GM19328 (cell line): ENCODE results near the gene CCIN.
"Not testable (repeated sequence)": the region's sequence is repeated elsewhere in the genome, so short reads cannot be mapped to it uniquely, and the experiment has no call there.

Source experiments
- ATAC-seq: cut with Tn5 transposase; IDR thresholded peaks from one replicate; pipeline ENCODE4 v1.9.1; 2021; ENCODE audit warnings: mild to moderate bottlenecking, moderate library complexity; ENCODE audit not compliant: unreplicated experiment

CCIN gene

DNA sequence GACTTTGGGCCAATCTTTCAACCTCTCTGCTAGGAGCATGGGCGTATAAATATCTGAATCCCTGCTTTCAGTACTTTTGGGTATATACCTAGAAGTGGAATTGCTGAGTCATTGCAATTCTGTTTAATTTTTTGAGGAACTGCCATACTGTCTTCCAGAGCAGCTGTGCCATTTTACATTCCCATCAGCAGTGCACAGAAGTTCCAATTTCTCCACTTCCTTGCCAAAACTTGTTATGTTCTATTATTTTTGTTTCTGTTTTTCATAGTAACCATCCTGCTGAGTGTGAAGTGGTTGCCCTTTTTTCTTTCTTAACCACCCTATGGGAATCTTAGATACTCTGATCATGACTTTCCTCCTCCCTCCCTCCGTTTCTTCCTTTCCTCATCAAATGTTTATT, 11.1 kb upstream of the CCIN start:
- no peak for ATAC-seq

DNA sequence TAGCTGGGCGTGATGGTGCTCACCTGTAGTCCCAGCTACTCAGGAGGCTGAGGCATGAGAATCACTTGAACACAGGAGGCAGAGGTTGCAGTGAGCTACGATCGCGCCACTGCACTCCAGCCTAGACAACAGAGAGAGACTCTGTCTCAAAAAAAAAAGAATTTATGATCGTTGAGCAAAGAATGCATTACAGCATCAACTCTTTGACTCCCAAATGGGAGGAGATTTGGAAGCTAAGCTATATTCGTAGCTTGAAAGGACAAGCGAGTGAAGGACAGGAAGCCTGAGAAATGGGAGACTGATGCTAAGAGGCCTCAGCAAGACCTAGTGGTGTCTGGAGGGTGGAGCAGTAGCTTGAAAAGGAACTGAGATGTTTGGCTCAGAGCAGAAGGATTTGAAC, 10.3 kb upstream of the CCIN start:
- ATAC-seq = no peak

DNA sequence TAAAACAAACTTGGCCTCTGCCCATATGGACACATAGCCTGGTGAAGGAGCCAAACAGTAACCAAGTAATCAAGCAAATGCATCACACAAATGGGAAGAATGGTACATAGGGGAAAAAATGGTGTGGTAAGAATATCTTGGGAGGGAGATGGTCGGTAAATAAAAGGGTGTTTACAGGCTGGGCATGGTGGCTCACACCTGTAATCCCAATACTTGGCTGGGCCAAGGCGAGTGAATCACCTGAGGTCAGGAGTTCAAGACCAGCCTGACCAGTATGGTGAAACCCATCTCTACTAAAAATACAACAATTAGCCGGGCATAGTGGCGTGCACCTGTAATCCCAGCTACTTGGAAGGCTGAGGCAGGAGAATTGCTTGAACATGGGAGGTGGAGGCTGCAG, 9.7 kb upstream of the CCIN start:
- not testable (repeated sequence) for ATAC-seq

- not testable (repeated sequence) for ATAC-seq
Observed at GRCh38 chr9:36160126-36160525, 9.1 kb upstream of the CCIN start.

DNA sequence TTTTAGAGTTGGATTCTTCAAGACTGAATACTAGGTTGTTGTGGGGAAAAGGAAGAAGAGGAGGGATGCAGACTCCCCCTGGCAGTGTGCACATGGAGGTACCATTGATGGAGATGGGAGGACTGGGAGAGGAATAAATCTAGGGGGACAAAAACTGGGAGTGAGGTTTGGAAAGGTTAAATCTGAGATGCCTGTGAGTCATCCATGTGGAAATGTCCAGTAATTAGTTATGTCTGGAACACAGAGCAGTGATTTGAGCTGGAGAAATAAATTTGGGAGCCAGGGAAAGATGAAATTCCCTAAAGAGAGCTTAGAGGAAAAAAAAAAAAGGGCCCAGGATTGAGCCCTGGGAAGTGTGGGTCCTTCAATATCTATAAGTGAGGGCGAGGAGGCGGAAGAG, 8.0 kb upstream of the CCIN start:
- ATAC-seq = no peak

GRCh38 chr9:36162211-36162738, 6.9 kb upstream of the CCIN start:
- ATAC-seq = no peak

GRCh38 chr9:36163049-36163785, 6.0 kb upstream of the CCIN start:
- ATAC-seq = no peak

GRCh38 chr9:36163786-36164170, 5.4 kb upstream of the CCIN start:
- no peak for ATAC-seq

- ATAC-seq = no peak
Observed at GRCh38 chr9:36164372-36164771, 4.8 kb upstream of the CCIN start.

GRCh38 chr9:36164989-36165388, 4.2 kb upstream of the CCIN start:
- ATAC-seq = no peak

DNA sequence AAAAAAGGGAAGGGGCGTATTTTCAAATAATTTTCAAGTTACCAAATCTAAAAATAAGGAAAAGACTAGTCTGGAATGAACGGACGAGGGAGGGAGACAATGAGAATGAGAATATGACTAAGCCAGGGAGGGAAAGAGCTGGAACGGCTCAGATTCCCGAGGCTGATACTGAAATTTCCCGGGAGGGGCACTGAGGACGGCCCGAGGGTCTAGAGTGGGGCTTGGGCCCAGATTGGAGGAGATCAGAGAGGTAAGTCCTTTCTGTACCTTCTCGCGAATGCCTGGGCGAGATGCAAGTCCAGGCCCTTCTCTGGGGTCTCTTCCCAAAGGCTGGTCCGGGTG, 3.4 kb upstream of the CCIN start:
- no peak for ATAC-seq

GRCh38 chr9:36166168-36166927, 2.8 kb upstream of the CCIN start:
- no peak for ATAC-seq

- ATAC-seq = no peak
Observed at GRCh38 chr9:36169708-36170107, 520 bp downstream of the CCIN start.

- ATAC-seq = no peak
Observed at GRCh38 chr9:36170531-36170930, 1.3 kb downstream of the CCIN start.

- ATAC-seq = no peak
Observed at GRCh38 chr9:36173861-36174260, 4.7 kb downstream of the CCIN start.

GRCh38 chr9:36174271-36174670, 5.1 kb downstream of the CCIN start:
- ATAC-seq = no peak

- no peak for ATAC-seq
Observed at GRCh38 chr9:36174731-36175130, 5.5 kb downstream of the CCIN start.

GRCh38 chr9:36175209-36175608, 6.0 kb downstream of the CCIN start:
- not testable (repeated sequence) for ATAC-seq

DNA sequence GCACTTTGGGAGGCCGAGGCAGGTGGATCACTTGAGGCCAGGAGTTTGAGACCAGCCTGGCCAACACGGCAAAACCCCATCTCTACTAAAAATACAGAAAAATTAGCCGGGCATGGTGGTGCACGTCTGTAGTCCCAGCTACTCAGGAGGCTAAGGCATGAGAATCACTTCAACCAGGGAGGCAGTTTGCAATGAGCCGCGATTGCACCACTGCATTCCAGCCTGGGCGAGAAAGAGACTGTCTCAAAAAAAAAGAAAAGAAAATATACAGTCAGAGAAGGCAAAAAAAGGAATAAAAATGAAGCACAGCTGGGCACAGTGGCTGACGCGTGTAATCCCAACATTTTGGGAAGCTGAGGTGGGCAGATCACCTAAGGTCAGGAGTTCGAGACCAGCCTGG, 7.3 kb downstream of the CCIN start:
- ATAC-seq = not testable (repeated sequence)

DNA sequence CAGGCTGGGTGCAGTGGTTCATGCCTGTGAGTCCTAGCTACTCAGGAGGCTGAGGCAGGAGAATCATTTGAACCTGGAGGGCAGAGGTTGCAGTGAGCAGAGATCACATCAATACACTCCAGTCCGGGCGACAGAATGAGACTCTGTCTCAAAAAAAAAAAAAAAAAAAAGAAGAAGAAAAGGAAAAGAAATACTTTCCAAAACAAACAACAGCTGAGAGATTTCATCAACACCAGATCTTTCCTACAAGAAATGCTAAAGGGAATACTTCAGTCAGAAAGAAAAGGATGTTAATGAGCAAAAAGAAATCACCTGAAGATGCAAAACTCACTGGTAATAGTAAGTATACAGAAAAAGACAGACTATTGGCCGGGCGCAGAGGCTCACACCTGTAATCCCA, 8.4 kb downstream of the CCIN start:
- ATAC-seq = no peak

DNA sequence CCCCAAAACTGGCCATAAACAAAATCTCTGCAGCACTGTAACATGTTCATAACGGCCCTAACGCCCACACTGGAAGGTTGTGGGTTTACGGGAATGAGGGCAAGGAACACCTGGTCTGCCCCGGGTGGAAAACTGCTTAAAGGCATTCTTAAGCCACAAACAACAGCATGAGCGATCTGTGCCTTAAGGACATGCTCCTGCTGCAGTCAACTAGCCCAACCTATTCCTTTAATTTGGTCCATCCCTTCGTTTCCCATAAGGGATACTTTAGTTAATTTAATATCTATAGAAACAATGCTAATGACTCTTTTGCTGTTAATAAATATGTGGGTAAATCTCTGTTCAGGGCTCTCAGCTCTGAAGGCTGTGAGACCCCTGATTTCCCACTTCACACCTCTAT, 11.1 kb downstream of the CCIN start:
- not testable (repeated sequence) for ATAC-seq

GRCh38 chr9:36187414-36187813, 18.2 kb downstream of the CCIN start:
- no peak for ATAC-seq
